Lower leg skin (tissue), 4 donors: Measurements from ENCODE around the gene VAV3. TPM values are rescaled to one million over a fixed set of nuclear protein-coding genes. Genes with fewer than 3 reads are reported as not detected.

Experiments used
- DNase-seq, 2 donors: peaks; one replicate each; pipeline ENCODE4 v3.0.0-alpha.2; 2019; ENCODE audit warnings: low spot score in 2 of 2
- H3K4me3 ChIP-seq: fragments of 200-600 bp; sonication (generic); 2 replicates; pipeline ENCODE4 v1.5.1; 2017; ENCODE audit warnings: mild to moderate bottlenecking, low read depth; ENCODE audit not compliant: poor library complexity, severe bottlenecking
- CTCF ChIP-seq, 3 donors: fragments of 450-650 bp; IDR thresholded peaks; one replicate each; pipeline ENCODE4 v1.5.1; 2016; ENCODE audit warnings: antibody characterized with exemption in 3 of 3, mild to moderate bottlenecking in 3 of 3, moderate library complexity in 2 of 3
- POLR2A ChIP-seq, 2 donors: fragments of 450-650 bp; IDR thresholded peaks; one replicate each; pipeline ENCODE4 v1.6.1; 2016 to 2017; ENCODE audit warnings: antibody characterized with exemption in 2 of 2, mild to moderate bottlenecking in 1 of 2, moderate library complexity in 1 of 2
- WGBS, 2 donors: methylation state at CpG; one replicate each; pipeline ENCODE4 v1.1.5; 2018; 5-methylcytosine and 5-hydroxymethylcytosine counted together
- intact Hi-C: fragments of 100-400 bp; cut with DNase I; formaldehyde crosslinking; loops from one replicate; pipeline ENCODE4 v1.15.0; 2023; ENCODE audit warnings: low total_unique reads
- total RNA-seq, 4 donors: library from RNA; depleted of rRNA; stranded (reverse); fragments of >200 nt; gene quantifications; one replicate each; pipeline ENCODE4 v1.1.0, GENCODE V29; 2016

VAV3 gene
- total RNA-seq, 4 donors from 2014 or later, result 102 to 200 (median 147) TPM

- no peak overlapping the region for H3K4me3 ChIP-seq
- TF ChIP-seq POLR2A (IDR thresholded peaks at IDR 0.05), result no peak
- no peak for TF ChIP-seq CTCF (IDR thresholded peaks at IDR 0.05)
- intact Hi-C loops, result no loop called here
- DNase-seq, result no peak
- 76 to 78% methylated on average over 3 of the region's 3 CpGs for WGBS, 2 donors
These were observed 11.4 kb downstream of the VAV3 start for GRCh38 chr1:107953556-107953955.

DNA sequence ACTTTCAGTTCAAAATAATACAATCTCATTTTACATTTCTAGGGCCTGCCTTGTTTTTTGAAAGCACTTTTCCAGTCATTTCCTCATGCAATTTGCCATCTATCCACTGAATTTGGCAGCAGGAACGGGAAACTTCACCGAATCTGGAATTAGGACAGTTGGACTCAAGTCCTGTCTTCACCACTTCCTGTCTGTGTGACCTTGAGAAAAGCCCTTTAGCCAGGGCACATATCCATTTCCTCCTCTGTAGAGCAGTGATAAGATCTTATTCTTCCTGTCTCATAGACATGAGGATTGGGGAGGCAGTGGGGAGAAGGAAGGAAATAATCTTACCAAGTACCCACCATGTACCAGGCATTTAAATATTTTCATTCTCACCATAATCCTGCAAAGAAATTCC lies 12.0 kb downstream of the VAV3 start:
- no peak overlapping the region for H3K4me3 ChIP-seq
- DNase-seq, result no peak
- intact Hi-C loops, result no loop called here
- 27 to 29% methylated on average over 2 of the region's 2 CpGs for WGBS, 2 donors
- TF ChIP-seq CTCF (IDR thresholded peaks at IDR 0.05), result no peak
- no peak for TF ChIP-seq POLR2A (IDR thresholded peaks at IDR 0.05)

DNA sequence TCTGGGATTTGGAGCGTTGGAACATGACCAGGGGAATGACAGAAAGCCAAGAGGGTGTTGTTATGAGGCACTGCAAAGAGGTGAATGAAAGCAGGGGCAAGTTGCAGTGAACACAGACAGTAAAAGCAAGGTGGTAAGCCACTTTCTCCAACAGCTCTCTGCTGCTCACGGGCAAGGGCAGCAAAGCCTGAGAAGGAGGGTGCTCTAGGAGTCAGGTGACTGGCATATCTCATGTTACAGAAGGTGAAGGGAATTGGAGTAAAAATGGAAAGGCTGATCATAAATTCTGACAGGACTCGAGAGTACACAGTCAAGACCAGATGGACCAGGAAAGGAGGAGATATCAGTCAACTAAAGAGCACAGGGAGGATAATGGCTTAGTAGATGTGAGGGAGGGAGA lies 14.5 kb downstream of the VAV3 start:
- TF ChIP-seq CTCF (IDR thresholded peaks at IDR 0.05) (no peak), POLR2A (IDR thresholded peaks at IDR 0.05) (no peak)
- WGBS, 2 donors, result 81 to 83% methylated on average over 3 of the region's 3 CpGs
- DNase-seq, result no peak
- intact Hi-C loops, result no loop called here
- no peak overlapping the region for H3K4me3 ChIP-seq

DNA sequence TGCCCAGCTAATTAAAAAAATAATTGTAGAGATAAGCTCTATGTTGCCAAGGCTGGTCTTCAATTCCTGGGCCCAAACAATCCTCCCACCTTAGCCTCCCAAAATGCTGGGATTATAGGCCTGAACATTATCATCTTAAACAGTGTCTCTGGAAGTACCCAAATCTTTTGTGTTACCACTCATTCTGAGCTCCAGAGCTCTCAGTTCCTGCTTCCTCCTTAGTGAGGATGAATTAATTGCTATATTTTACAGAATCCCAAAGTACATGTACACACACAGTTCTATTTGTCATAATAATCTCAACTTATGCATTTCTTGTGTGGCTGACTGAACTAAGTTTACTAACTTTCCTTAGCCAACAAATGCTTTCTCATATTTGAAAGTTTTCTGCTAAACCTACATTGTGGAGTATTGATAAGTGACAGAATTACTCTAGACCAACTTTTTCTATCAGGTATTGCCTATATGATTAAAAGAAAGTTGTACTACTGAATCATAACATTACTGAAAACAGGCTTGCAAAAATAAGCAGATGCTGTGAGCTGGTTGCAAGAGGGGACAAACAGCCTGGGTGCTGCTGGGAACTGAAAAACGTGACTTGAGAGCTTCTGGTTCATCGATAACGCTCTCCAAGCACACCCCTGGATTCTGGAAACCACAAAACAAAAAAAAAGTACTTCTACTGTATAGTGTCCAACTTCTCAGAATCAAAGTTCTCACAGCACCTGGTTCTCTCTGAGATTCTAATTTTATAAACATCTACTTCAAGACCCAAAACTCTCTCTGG lies 15.3 kb downstream of the VAV3 start:
- no peak overlapping the region for H3K4me3 ChIP-seq
- intact Hi-C loops, result no loop called here
- TF ChIP-seq POLR2A (IDR thresholded peaks at IDR 0.05), result no peak
- no peak for TF ChIP-seq CTCF (IDR thresholded peaks at IDR 0.05)
- no peak for DNase-seq
- 57 to 73% methylated on average over 3 of the region's 3 CpGs for WGBS, 2 donors

GRCh38 chr1:107946794-107947193 lies 18.2 kb downstream of the VAV3 start:
- TF ChIP-seq POLR2A (IDR thresholded peaks at IDR 0.05) (no peak), CTCF (IDR thresholded peaks at IDR 0.05) (no peak)
- H3K4me3 ChIP-seq, result no peak overlapping the region
- intact Hi-C loops, result no loop called here
- DNase-seq, result no peak

DNA sequence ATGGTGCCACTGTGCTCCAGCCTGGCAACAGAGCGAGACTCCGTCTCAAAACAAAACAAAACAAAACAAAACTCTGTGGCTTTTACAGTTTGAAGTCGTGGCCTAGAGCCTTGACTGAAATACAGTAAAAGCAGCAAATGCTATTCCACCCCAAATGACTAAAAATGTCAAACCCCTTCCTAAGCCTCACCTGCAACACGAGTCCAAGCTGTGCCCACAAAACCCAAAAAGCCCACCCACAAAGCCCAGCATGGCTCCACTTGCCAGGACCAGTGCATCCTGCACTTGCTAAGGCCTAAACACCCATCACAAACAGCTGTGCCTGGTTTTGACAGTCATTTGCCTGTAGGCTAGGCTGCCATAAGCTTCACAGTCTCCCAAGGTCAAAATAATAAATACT lies 21.3 kb downstream of the VAV3 start:
- DNase-seq, result no peak
- TF ChIP-seq POLR2A (IDR thresholded peaks at IDR 0.05) (no peak), CTCF (IDR thresholded peaks at IDR 0.05) (no peak)
- no peak overlapping the region for H3K4me3 ChIP-seq
- WGBS, 2 donors, result 90 to 91% methylated on average over 4 of the region's 4 CpGs
- intact Hi-C loops, result no loop called here
